ENCODE data around the gene PRKAB1. TPM values are rescaled to one million over a fixed set of nuclear protein-coding genes. Genes with fewer than 3 reads are reported as not detected.

PRKAB1 gene
- total and polyA plus RNA-seq, 9 of the 15 experiments (the other 6 are each of a cell fraction or from before 2014, with no cell fraction given) = 32.6 to 94.2 (median 63.8) TPM

DNA sequence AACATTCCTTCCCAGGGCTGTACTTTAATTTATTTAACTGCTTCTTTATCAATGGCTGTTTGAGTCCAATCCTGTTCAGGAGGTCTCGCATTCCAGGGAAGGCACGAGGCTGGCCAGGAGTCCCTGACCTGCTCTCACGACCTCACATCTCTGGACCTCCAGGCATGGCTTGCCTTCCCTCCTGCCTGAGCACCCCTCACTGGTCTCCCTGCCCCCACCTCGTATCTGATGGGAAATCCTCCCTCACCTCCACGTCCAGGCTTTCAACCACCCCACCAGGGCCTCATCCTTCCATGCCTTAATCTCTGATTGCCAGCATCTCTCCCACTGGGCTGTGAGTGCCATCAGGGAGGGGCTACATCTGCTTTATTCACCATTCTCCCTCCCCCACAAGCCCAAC is 29.0 kb downstream of the PRKAB1 start (continued):
- TF ChIP-seq, protein P1, sequence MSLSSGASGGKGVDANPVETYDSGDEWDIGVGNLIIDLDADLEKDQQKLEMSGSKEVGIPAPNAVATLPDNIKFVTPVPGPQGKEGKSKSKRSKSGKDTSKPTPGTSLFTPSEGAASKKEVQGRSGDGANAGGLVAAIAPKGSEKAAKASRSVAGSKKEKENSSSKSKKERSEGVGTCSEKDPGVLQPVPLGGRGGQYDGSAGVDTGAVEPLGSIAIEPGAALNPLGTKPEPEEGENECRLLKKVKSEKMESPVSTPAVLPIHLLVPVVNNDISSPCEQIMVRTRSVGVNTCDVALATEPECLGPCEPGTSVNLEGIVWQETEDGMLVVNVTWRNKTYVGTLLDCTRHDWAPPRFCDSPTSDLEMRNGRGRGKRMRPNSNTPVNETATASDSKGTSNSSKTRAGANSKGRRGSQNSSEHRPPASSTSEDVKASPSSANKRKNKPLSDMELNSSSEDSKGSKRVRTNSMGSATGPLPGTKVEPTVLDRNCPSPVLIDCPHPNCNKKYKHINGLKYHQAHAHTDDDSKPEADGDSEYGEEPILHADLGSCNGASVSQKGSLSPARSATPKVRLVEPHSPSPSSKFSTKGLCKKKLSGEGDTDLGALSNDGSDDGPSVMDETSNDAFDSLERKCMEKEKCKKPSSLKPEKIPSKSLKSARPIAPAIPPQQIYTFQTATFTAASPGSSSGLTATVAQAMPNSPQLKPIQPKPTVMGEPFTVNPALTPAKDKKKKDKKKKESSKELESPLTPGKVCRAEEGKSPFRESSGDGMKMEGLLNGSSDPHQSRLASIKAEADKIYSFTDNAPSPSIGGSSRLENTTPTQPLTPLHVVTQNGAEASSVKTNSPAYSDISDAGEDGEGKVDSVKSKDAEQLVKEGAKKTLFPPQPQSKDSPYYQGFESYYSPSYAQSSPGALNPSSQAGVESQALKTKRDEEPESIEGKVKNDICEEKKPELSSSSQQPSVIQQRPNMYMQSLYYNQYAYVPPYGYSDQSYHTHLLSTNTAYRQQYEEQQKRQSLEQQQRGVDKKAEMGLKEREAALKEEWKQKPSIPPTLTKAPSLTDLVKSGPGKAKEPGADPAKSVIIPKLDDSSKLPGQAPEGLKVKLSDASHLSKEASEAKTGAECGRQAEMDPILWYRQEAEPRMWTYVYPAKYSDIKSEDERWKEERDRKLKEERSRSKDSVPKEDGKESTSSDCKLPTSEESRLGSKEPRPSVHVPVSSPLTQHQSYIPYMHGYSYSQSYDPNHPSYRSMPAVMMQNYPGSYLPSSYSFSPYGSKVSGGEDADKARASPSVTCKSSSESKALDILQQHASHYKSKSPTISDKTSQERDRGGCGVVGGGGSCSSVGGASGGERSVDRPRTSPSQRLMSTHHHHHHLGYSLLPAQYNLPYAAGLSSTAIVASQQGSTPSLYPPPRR (CRISPR knock-in tag; IDR thresholded peaks at IDR 0.05; ENCODE audit: borderline replicate concordance) = no peak
- TF ChIP-seq, protein P2, sequence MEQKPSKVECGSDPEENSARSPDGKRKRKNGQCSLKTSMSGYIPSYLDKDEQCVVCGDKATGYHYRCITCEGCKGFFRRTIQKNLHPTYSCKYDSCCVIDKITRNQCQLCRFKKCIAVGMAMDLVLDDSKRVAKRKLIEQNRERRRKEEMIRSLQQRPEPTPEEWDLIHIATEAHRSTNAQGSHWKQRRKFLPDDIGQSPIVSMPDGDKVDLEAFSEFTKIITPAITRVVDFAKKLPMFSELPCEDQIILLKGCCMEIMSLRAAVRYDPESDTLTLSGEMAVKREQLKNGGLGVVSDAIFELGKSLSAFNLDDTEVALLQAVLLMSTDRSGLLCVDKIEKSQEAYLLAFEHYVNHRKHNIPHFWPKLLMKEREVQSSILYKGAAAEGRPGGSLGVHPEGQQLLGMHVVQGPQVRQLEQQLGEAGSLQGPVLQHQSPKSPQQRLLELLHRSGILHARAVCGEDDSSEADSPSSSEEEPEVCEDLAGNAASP (IDR thresholded peaks at IDR 0.05) = no peak

DNA sequence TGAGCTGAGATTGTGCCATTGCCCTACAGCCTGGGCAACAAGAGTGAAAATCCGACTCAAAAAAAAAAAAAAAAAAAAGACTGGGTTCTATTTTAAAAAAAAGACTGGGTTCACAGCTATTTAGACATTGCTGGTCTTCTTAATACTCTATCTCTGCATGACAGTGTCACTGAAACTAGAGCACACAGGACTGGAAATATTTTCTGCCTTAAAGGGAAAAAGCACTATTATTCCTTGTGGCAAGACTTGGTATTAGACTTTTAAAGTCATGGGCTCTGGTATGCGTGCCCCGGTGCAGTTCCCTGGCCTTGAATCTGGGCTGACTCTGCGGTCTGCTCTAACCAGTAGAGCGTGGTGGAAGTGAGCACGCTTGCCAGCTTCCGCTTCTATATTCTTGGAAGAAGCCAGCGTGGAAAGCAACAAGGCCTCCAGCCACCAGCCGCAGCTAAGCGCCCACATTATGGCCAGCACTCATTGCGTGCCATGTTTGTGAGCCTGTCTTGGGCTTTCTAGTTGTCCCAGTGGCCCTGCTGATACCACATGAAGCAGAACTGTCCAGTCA is 31.3 kb downstream of the PRKAB1 start:
- 93% methylated on average over 11 of the region's 11 CpGs for WGBS (ENCODE audit: insufficient coverage, low coverage, missing lambda C conversion rate)
- TF ChIP-seq PTTG1 (tag; IDR thresholded peaks at IDR 0.05; ENCODE audit: low read depth) = no peak
- no peak for ATAC-seq
- no peaks in the 10 kb centered on the region for H3K4me1 ChIP-seq (replicated peaks in 1 of 2; ENCODE audit: control insufficient read depth in 2 of 2, insufficient read depth in 2 of 2, low read length in 2 of 2)
- no peak overlapping the region for H3K9ac ChIP-seq (ENCODE audit: insufficient read depth in 1 of 2, low read depth in 2 of 2, low read length in 2 of 2)
- H4K20me1 ChIP-seq (replicated peaks; ENCODE audit: control insufficient read depth, insufficient read depth, low read length) = no peaks in the 10 kb centered on the region
- no peak for FAIRE-seq
- H3K9me1 ChIP-seq (ENCODE audit: control insufficient read depth, insufficient read depth, low read length) = no peaks in the 10 kb centered on the region
- CTCF ChIA-PET (ENCODE audit: low intra/inter-chr PET ratio) = no interaction called here
- POLR2A ChIA-PET = interaction anchor here (0.6 to 1.9 kb wide), 5 partner anchors 9 to 18 kb away, joined by 3 to 10 read pairs (median 4); no protein-coding TSS in a partner anchor
- BruUV-seq (replicated peaks) = no TSS peak
- no peak overlapping the region for H2AFZ ChIP-seq (ENCODE audit: low read depth, low read length)
- no peaks in the 10 kb centered on the region for H3K79me2 ChIP-seq (ENCODE audit: control insufficient read depth, insufficient read depth, low read length)
- H3K4me2 ChIP-seq (ENCODE audit: insufficient read depth, low read length) = no peak overlapping the region
- intact Hi-C loops (cut with micrococcal nuclease) (no loop called here), in situ Hi-C loops (cut with MboI) (no loop called here)
- H3K27ac ChIP-seq (ENCODE audit: extremely low read depth, low read depth, low read length) = no peak overlapping the region
- no peaks in the 10 kb centered on the region for H3K9me3 ChIP-seq (replicated peaks; ENCODE audit: control insufficient read depth, insufficient read depth, low read depth, low read length)
- no peaks in the 10 kb centered on the region for H3K27me3 ChIP-seq (ENCODE audit: control insufficient read depth in 2 of 2, insufficient read depth in 2 of 2, low read length in 2 of 2)
- H3K4me3 ChIP-seq = no peak overlapping the region
- peaks cover 42% of the 10 kb centered on the region for H3K36me3 ChIP-seq (ENCODE audit: control insufficient read depth, insufficient read depth, low read length)
- no peak for DNase-seq (ENCODE audit: extremely low read depth in 1 of 4, low spot score in 3 of 4)

All from K562 (cell line).